K562 (cell line): ENCODE measurements around the gene VWA7. TPM values are rescaled to one million over a fixed set of nuclear protein-coding genes. Genes with fewer than 3 reads are reported as not detected.
A peak's percentile ranks its signal among the peaks of the same experiment; 100 is the strongest.

Experiments
- CTCFL ChIP-seq: IDR thresholded peaks from 2 replicates; pipeline ENCODE4 v1.6.1; 2011; ENCODE audit warnings: borderline replicate concordance, low read depth, mild to moderate bottlenecking, moderate library complexity, low read length; ENCODE audit not compliant: insufficient read depth, poor library complexity, severe bottlenecking
- HCFC1 ChIP-seq: IDR thresholded peaks from 2 replicates; pipeline ENCODE4 v1.6.1; 2012; ENCODE audit warnings: low read depth, low read length, improper control_type of control experiment
- HNRNPL ChIP-seq: fragments of 200-400 bp; formaldehyde crosslinking; IDR thresholded peaks from 2 replicates; pipeline ENCODE4 v1.6.1; 2017; ENCODE audit warnings: low read depth, mild to moderate bottlenecking, low read length
- KLF16 ChIP-seq: IDR thresholded peaks from 2 replicates; pipeline ENCODE4 v1.6.1; 2016; ENCODE audit warnings: antibody characterized with exemption
- LEF1 ChIP-seq: fragments of 450-650 bp; IDR thresholded peaks from 2 replicates; pipeline ENCODE4 v1.6.1; 2016; ENCODE audit warnings: mild to moderate bottlenecking
- MYC ChIP-seq, 2 experiments: fragments of 250-450 bp in 1 of 2; sonication (Bioruptor Pico) in 1 of 2; IDR thresholded peaks; 2 replicates each; pipeline versions ENCODE4 v1.5.1 to v1.6.1; 2012 to 2021; ENCODE audit warnings: low read depth in 2 of 2, borderline replicate concordance in 1 of 2, improper control_type of control experiment in 1 of 2, low read length in 1 of 2, mild to moderate bottlenecking in 1 of 2, moderate library complexity in 1 of 2
- NFE2L1 ChIP-seq: fragments of 450-650 bp; IDR thresholded peaks from 2 replicates; pipeline ENCODE4 v1.6.1; 2016; ENCODE audit warnings: missing genetic modification characterization, low read depth, mild to moderate bottlenecking, missing compliant biosample characterization, moderate library complexity, borderline replicate concordance
- NFXL1 ChIP-seq: fragments of 450-650 bp; formaldehyde crosslinking; IDR thresholded peaks from 2 replicates; pipeline ENCODE4 v1.4.0; 2021; ENCODE audit warnings: mild to moderate bottlenecking
- OTX1 ChIP-seq: fragments of 450-650 bp; formaldehyde crosslinking; IDR thresholded peaks from 2 replicates; pipeline ENCODE4 v1.4.0; 2022; ENCODE audit warnings: mild to moderate bottlenecking
- PHB ChIP-seq: fragments of 250-450 bp; sonication (Bioruptor Pico); IDR thresholded peaks from 2 replicates; pipeline ENCODE4 v1.5.0; 2021
- RFX1 ChIP-seq: fragments of 450-650 bp; IDR thresholded peaks from 2 replicates; pipeline ENCODE4 v1.6.1; 2016; ENCODE audit warnings: mild to moderate bottlenecking, moderate library complexity
- SMAD4 ChIP-seq: fragments of 250-450 bp; sonication (Bioruptor Pico); conservative IDR thresholded peaks from 2 replicates; pipeline ENCODE4 v1.8.0; 2021; ENCODE audit warnings: inconsistent platforms, mild to moderate bottlenecking, moderate library complexity
- SMC3 ChIP-seq: conservative IDR thresholded peaks from 2 replicates; pipeline ENCODE4 v1.6.1; 2011; ENCODE audit warnings: low read depth, low read length, improper control_type of control experiment; ENCODE audit not compliant: insufficient read depth
- ZBED1 ChIP-seq: IDR thresholded peaks from 2 replicates; pipeline ENCODE4 v1.6.1; 2014
- ZNF174 ChIP-seq: fragments of 250-450 bp; sonication (Bioruptor Pico); IDR thresholded peaks from 2 replicates; pipeline ENCODE4 v1.4.0; 2020; ENCODE audit warnings: mild to moderate bottlenecking
- polyA plus RNA-seq, 8 experiments: library from polyadenylated mRNA; depleted of rRNA in 4 of 8; stranded (reverse) in 5 of 8; unstranded in 3 of 8; fragments of >200 nt; fragmentation: Nextera tagmentation in 2 of 8; fragmentation: Illumina TruSeq in 1 of 8; extraction: Ambion mirVana in 2 of 8; extraction: Trizol in 1 of 8; gene quantifications; 2 replicates each; pipeline versions ENCODE4 v1.2.1 to v1.2.3, GENCODE V29; 2011 to 2014; ENCODE audit warnings: inconsistent platforms in 1 of 8, missing spikeins in 1 of 8
- total RNA-seq, 7 experiments: library from RNA; depleted of rRNA in 6 of 7; stranded (reverse); fragments of >200 nt in 6 of 7; fragmentation: Illumina TruSeq in 2 of 7; extraction: Trizol in 2 of 7; gene quantifications; 2 replicates each; pipeline versions ENCODE4 v1.2.1 to v1.2.3, GENCODE V29; 2011 to 2021; ENCODE audit warnings: low replicate concordance in 1 of 7
- TF ChIP-seq, protein P1 (sequence below): fragments of 450-650 bp; IDR thresholded peaks from 2 replicates; pipeline ENCODE4 v1.6.1; 2017; ENCODE audit warnings: antibody characterized with exemption
- TF ChIP-seq, protein P2 (sequence below): fragments of 450-650 bp; IDR thresholded peaks from 2 replicates; pipeline ENCODE4 v1.7.0; 2016; ENCODE audit warnings: borderline replicate concordance
- TF ChIP-seq, protein P3 (sequence below): sonication (generic); formaldehyde crosslinking; IDR thresholded peaks from 2 replicates; pipeline ENCODE4 v1.8.1; 2023; ENCODE audit warnings: mild to moderate bottlenecking, missing genetic modification reagents
- TF ChIP-seq, protein P4 (sequence below): fragments of 250-450 bp; sonication (Bioruptor Pico); IDR thresholded peaks from 2 replicates; pipeline ENCODE4 v1.8.0; 2022; ENCODE audit warnings: moderate library complexity, mild to moderate bottlenecking, inconsistent platforms

VWA7 gene
- total and polyA plus RNA-seq, 9 of the 15 experiments (the other 6 are each of a cell fraction or from before 2014, with no cell fraction given) = 0.18 to 2.9 (median 0.95) TPM

DNA sequence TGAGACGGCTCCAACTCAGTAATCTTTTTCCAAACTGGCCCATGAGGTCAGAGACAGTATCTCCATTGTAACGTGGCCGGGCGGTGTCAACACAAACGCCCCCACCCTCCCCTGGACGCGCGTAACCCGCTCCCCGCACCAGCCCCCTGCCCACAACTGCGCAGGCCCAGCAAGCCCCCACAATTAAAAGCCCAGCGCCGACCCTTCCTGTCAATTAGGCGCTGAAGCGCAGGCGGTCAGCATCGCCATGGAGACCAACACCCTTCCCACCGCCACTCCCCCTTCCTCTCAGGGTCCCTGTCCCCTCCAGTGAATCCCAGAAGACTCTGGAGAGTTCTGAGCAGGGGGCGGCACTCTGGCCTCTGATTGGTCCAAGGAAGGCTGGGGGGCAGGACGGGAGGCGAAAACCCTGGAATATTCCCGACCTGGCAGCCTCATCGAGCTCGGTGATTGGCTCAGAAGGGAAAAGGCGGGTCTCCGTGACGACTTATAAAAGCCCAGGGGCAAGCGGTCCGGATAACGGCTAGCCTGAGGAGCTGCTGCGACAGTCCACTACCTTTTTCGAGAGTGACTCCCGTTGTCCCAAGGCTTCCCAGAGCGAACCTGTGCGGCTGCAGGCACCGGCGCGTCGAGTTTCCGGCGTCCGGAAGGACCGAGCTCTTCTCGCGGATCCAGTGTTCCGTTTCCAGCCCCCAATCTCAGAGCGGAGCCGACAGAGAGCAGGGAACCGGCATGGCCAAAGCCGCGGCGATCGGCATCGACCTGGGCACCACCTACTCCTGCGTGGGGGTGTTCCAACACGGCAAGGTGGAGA is 38.1 kb upstream of the VWA7 start, which contains the start of the genes HSPA1A and HSPA1L (continued):
- TF ChIP-seq, protein P1, sequence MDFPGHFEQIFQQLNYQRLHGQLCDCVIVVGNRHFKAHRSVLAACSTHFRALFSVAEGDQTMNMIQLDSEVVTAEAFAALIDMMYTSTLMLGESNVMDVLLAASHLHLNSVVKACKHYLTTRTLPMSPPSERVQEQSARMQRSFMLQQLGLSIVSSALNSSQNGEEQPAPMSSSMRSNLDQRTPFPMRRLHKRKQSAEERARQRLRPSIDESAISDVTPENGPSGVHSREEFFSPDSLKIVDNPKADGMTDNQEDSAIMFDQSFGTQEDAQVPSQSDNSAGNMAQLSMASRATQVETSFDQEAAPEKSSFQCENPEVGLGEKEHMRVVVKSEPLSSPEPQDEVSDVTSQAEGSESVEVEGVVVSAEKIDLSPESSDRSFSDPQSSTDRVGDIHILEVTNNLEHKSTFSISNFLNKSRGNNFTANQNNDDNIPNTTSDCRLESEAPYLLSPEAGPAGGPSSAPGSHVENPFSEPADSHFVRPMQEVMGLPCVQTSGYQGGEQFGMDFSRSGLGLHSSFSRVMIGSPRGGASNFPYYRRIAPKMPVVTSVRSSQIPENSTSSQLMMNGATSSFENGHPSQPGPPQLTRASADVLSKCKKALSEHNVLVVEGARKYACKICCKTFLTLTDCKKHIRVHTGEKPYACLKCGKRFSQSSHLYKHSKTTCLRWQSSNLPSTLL = peak; percentile 14; the same call in 1 of the 2 replicates
- TF ChIP-seq RFX1 (no peak), CTCFL (no peak), OTX1 (peak; percentile 95), HCFC1 (peak; percentile 54; the same call in 1 of the 2 replicates), LEF1 (no peak; the same call in 1 of the 2 replicates), MYC (IDR thresholded peaks at IDR 0.05; ENCODE audit: low read depth, low read length) (peak; percentile 58), MYC (CRISPR knock-in tag; IDR thresholded peaks at IDR 0.05; ENCODE audit: borderline replicate concordance, low read depth) (peak; percentile 86; the same call in 1 of the 2 replicates), ZNF174 (0 out of 2 replicates have a peak, but pooled peaks have one; percentile 12), SMC3 (0 out of 2 replicates have a peak, but pooled peaks have one; percentile 6), HNRNPL (no peak), ZBED1 (peak; percentile 97; the same call in 1 of the 2 replicates), NFE2L1 (tag) (no peak), KLF16 (0 out of 2 replicates have a peak, but pooled peaks have one; percentile 2), PHB (CRISPR knock-in tag) (peak; percentile 95; the same call in 1 of the 2 replicates), SMAD4 (CRISPR knock-in tag) (peak; percentile 81), NFXL1 (no peak)
- TF ChIP-seq, protein P2, sequence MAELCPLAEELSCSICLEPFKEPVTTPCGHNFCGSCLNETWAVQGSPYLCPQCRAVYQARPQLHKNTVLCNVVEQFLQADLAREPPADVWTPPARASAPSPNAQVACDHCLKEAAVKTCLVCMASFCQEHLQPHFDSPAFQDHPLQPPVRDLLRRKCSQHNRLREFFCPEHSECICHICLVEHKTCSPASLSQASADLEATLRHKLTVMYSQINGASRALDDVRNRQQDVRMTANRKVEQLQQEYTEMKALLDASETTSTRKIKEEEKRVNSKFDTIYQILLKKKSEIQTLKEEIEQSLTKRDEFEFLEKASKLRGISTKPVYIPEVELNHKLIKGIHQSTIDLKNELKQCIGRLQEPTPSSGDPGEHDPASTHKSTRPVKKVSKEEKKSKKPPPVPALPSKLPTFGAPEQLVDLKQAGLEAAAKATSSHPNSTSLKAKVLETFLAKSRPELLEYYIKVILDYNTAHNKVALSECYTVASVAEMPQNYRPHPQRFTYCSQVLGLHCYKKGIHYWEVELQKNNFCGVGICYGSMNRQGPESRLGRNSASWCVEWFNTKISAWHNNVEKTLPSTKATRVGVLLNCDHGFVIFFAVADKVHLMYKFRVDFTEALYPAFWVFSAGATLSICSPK = no peak
- TF ChIP-seq, protein P3, sequence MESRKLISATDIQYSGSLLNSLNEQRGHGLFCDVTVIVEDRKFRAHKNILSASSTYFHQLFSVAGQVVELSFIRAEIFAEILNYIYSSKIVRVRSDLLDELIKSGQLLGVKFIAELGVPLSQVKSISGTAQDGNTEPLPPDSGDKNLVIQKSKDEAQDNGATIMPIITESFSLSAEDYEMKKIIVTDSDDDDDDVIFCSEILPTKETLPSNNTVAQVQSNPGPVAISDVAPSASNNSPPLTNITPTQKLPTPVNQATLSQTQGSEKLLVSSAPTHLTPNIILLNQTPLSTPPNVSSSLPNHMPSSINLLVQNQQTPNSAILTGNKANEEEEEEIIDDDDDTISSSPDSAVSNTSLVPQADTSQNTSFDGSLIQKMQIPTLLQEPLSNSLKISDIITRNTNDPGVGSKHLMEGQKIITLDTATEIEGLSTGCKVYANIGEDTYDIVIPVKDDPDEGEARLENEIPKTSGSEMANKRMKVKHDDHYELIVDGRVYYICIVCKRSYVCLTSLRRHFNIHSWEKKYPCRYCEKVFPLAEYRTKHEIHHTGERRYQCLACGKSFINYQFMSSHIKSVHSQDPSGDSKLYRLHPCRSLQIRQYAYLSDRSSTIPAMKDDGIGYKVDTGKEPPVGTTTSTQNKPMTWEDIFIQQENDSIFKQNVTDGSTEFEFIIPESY (CRISPR knock-in tag) = peak; percentile 45; the same call in 1 of the 2 replicates
- TF ChIP-seq, protein P4, sequence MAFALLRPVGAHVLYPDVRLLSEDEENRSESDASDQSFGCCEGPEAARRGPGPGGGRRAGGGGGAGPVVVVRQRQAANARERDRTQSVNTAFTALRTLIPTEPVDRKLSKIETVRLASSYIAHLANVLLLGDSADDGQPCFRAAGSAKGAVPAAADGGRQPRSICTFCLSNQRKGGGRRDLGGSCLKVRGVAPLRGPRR (CRISPR knock-in tag) = no peak
